K562 (cell line): ENCODE data around the gene SMAGP. TPM values are rescaled to one million over a fixed set of nuclear protein-coding genes. Genes with fewer than 3 reads are reported as not detected.

Experiments used
- ARNT ChIP-seq, 2 experiments: fragments of 450-650 bp; IDR thresholded peaks; 2 replicates each; pipeline ENCODE4 v1.6.1; 2016; ENCODE audit warnings: mild to moderate bottlenecking in 1 of 2
- E2F3 ChIP-seq: fragments of 250-450 bp; sonication (Bioruptor Pico); IDR thresholded peaks from 2 replicates; pipeline ENCODE4 v1.4.0; 2020; ENCODE audit warnings: mild to moderate bottlenecking
- FOS ChIP-seq: IDR thresholded peaks from 3 replicates; pipeline ENCODE4 v1.6.1; 2011; ENCODE audit not compliant: insufficient read length; ENCODE audit errors: extremely low read depth
- HNRNPL ChIP-seq: fragments of 200-400 bp; formaldehyde crosslinking; IDR thresholded peaks from 2 replicates; pipeline ENCODE4 v1.6.1; 2017; ENCODE audit warnings: low read depth, mild to moderate bottlenecking, low read length
- HSF4 ChIP-seq: fragments of 250-450 bp; sonication (Bioruptor Pico); IDR thresholded peaks from 2 replicates; pipeline ENCODE4 v2.1.2; 2022; ENCODE audit warnings: mild to moderate bottlenecking, moderate library complexity, borderline replicate concordance
- ILK ChIP-seq: fragments of 450-650 bp; IDR thresholded peaks from 2 replicates; pipeline ENCODE4 v1.6.1; 2016; ENCODE audit warnings: missing genetic modification characterization, low read depth, mild to moderate bottlenecking, missing compliant biosample characterization, moderate library complexity, borderline replicate concordance
- MCM7 ChIP-seq, 2 experiments: fragments of 450-650 bp; IDR thresholded peaks; 2 replicates each; pipeline ENCODE4 v1.6.1; 2016 to 2018
- MIER1 ChIP-seq: fragments of 450-650 bp; IDR thresholded peaks from 2 replicates; pipeline ENCODE4 v1.6.1; 2016; ENCODE audit warnings: antibody characterized with exemption, mild to moderate bottlenecking, low read depth
- NFXL1 ChIP-seq: fragments of 450-650 bp; formaldehyde crosslinking; IDR thresholded peaks from 2 replicates; pipeline ENCODE4 v1.4.0; 2021; ENCODE audit warnings: mild to moderate bottlenecking
- POLR2B ChIP-seq: fragments of 450-650 bp; IDR thresholded peaks from 2 replicates; pipeline ENCODE4 v1.6.1; 2018; ENCODE audit warnings: low read depth; ENCODE audit not compliant: partially characterized antibody
- RBM22 ChIP-seq: fragments of 200-400 bp; formaldehyde crosslinking; IDR thresholded peaks from 2 replicates; pipeline ENCODE4 v1.6.1; 2018; ENCODE audit warnings: low read length, low read depth; ENCODE audit not compliant: poor library complexity, severe bottlenecking
- RFX1 ChIP-seq: fragments of 450-650 bp; IDR thresholded peaks from 2 replicates; pipeline ENCODE4 v1.6.1; 2016; ENCODE audit warnings: mild to moderate bottlenecking, moderate library complexity
- RNF219 ChIP-seq: fragments of 250-450 bp; sonication (Bioruptor Pico); IDR thresholded peaks from 2 replicates; pipeline ENCODE4 v1.5.0; 2022; ENCODE audit warnings: mild to moderate bottlenecking
- SNIP1 ChIP-seq: fragments of 450-650 bp; IDR thresholded peaks from 2 replicates; pipeline ENCODE4 v1.7.1; 2017; ENCODE audit warnings: low read depth, mild to moderate bottlenecking
- SRSF9 ChIP-seq: fragments of 200-400 bp; formaldehyde crosslinking; IDR thresholded peaks from 2 replicates; pipeline ENCODE4 v1.6.1; 2017; ENCODE audit warnings: low read depth, low read length, borderline replicate concordance
- STAT6 ChIP-seq: sonication (generic); formaldehyde crosslinking; IDR thresholded peaks from 2 replicates; pipeline ENCODE4 v1.8.1; 2023; ENCODE audit warnings: mild to moderate bottlenecking, missing genetic modification reagents
- XRCC4 ChIP-seq: IDR thresholded peaks from one replicate; pipeline ENCODE4 v1.6.1; 2011; ENCODE audit not compliant: insufficient read depth, insufficient read length; ENCODE audit errors: extremely low read depth
- XRCC5 ChIP-seq: fragments of 200-400 bp; formaldehyde crosslinking; IDR thresholded peaks from 2 replicates; pipeline ENCODE4 v1.6.1; 2017; ENCODE audit warnings: low read depth, mild to moderate bottlenecking, low read length
- ZC3H11A ChIP-seq: IDR thresholded peaks from 2 replicates; pipeline ENCODE4 v1.6.1; 2012; ENCODE audit warnings: low read depth, low read length, improper control_type of control experiment
- ZNF584 ChIP-seq: fragments of 200-800 bp; sonication (Bioruptor generic); IDR thresholded peaks from 2 replicates; pipeline ENCODE4 v1.6.1; 2016; ENCODE audit warnings: low read depth, mild to moderate bottlenecking, missing genetic modification characterization, missing compliant biosample characterization
- polyA plus RNA-seq, 8 experiments: library from polyadenylated mRNA; depleted of rRNA in 4 of 8; stranded (reverse) in 5 of 8; unstranded in 3 of 8; fragments of >200 nt; fragmentation: Nextera tagmentation in 2 of 8; fragmentation: Illumina TruSeq in 1 of 8; extraction: Ambion mirVana in 2 of 8; extraction: Trizol in 1 of 8; gene quantifications; 2 replicates each; pipeline versions ENCODE4 v1.2.1 to v1.2.3, GENCODE V29; 2011 to 2014; ENCODE audit warnings: inconsistent platforms in 1 of 8, missing spikeins in 1 of 8
- total RNA-seq, 7 experiments: library from RNA; depleted of rRNA in 6 of 7; stranded (reverse); fragments of >200 nt in 6 of 7; fragmentation: Illumina TruSeq in 2 of 7; extraction: Trizol in 2 of 7; gene quantifications; 2 replicates each; pipeline versions ENCODE4 v1.2.1 to v1.2.3, GENCODE V29; 2011 to 2021; ENCODE audit warnings: low replicate concordance in 1 of 7
- TF ChIP-seq, protein P1 (sequence below): fragments of 250-450 bp; sonication (Bioruptor Pico); IDR thresholded peaks from 2 replicates; pipeline ENCODE4 v1.5.1; 2021; ENCODE audit warnings: mild to moderate bottlenecking

The SMAGP gene
- total and polyA plus RNA-seq, 9 of the 15 experiments (the other 6 are each of a cell fraction or from before 2014, with no cell fraction given) = 23.1 to 62.3 (median 29.9) TPM

DNA sequence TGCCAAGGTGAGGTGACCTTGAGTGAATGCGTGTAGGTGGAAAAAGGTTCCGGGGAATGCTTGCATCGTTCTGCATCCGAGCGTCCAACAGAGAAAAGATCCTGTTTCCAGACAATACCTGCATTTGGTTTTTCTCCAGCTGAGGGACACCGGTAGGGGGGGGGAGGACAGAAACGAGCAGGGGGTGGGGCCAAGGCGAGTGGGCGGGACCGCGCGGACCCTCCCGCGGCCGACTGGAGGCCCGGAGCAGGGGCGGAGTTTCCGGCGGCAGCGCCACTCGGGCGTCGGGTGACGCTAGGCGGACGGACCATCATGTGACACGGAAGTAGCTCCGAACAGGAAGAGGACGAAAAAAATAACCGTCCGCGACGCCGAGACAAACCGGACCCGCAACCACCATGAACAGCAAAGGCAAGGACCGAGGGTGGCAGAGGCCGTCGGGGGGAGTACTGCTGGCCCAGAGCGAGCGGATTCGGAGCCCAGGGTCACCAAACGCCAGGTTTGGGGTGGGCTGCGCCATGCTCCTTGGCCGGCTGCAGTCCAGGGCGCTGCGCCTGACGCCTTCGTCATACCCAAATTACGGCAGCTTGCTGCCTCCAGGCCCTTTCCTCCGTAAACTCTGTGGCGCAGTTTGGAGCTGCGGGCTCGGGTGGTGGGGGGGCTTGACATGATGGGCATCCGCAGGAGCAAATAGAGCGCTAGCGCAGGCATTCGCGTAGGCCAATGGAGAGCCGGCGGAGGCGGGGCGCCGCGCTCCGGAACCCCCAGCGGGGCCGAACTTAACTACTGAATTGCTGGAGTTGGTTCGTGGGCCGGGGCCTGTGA is 31.5 kb downstream of the SMAGP start, which contains the start of gene DAZAP2 (continued):
- no peak; the same call in 1 of the 2 replicates for TF ChIP-seq E2F3 (CRISPR knock-in tag)
- TF ChIP-seq XRCC5 = peak; percentile 12; the same call in 1 of the 2 replicates
- TF ChIP-seq HSF4 (CRISPR knock-in tag) = 0 out of 2 replicates have a peak, but pooled peaks have one; percentile 15
- TF ChIP-seq SRSF9 = no peak
- TF ChIP-seq FOS = peak; percentile 99
- no peak for TF ChIP-seq ARNT (IDR thresholded peaks at IDR 0.05)
- TF ChIP-seq RNF219 (CRISPR knock-in tag) = no peak
- TF ChIP-seq ZC3H11A = no peak
- TF ChIP-seq MIER1 = no peak
- TF ChIP-seq XRCC4 = no peak
- TF ChIP-seq HNRNPL = no peak
- no peak for TF ChIP-seq RFX1
- no peak for TF ChIP-seq STAT6 (CRISPR knock-in tag)
- no peak for TF ChIP-seq MCM7 (IDR thresholded peaks at IDR 0.05)
- TF ChIP-seq SNIP1 = no peak
- TF ChIP-seq, protein P1, sequence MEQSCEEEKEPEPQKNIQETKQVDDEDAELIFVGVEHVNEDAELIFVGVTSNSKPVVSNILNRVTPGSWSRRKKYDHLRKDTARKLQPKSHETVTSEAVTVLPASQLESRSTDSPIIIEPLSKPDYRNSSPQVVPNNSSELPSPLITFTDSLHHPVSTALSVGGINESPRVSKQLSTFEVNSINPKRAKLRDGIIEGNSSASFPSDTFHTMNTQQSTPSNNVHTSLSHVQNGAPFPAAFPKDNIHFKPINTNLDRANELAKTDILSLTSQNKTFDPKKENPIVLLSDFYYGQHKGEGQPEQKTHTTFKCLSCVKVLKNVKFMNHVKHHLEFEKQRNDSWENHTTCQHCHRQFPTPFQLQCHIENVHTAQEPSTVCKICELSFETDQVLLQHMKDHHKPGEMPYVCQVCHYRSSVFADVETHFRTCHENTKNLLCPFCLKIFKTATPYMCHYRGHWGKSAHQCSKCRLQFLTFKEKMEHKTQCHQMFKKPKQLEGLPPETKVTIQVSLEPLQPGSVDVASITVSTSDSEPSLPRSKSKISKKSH (CRISPR knock-in tag) = no peak
- TF ChIP-seq RBM22 = peak; percentile 44
- TF ChIP-seq ZNF584 (CRISPR knock-in tag) = no peak
- peak; percentile 89 for TF ChIP-seq POLR2B
- TF ChIP-seq ILK (tag) = no peak
- no peak for TF ChIP-seq NFXL1 (CRISPR knock-in tag)
